NOMO-1 treated with DMSO at 0.1 percent for 48 hours (cell line): ENCODE data around the gene CCDC124.
A peak's percentile ranks its signal among the peaks of the same experiment; 100 is the strongest.

ENCODE experiments used
- DNase-seq: peaks from one replicate; lab custom pipeline; 2025; ENCODE audit not compliant: unreplicated experiment; lab: John Stamatoyannopoulos, UW

CCDC124 gene

DNA sequence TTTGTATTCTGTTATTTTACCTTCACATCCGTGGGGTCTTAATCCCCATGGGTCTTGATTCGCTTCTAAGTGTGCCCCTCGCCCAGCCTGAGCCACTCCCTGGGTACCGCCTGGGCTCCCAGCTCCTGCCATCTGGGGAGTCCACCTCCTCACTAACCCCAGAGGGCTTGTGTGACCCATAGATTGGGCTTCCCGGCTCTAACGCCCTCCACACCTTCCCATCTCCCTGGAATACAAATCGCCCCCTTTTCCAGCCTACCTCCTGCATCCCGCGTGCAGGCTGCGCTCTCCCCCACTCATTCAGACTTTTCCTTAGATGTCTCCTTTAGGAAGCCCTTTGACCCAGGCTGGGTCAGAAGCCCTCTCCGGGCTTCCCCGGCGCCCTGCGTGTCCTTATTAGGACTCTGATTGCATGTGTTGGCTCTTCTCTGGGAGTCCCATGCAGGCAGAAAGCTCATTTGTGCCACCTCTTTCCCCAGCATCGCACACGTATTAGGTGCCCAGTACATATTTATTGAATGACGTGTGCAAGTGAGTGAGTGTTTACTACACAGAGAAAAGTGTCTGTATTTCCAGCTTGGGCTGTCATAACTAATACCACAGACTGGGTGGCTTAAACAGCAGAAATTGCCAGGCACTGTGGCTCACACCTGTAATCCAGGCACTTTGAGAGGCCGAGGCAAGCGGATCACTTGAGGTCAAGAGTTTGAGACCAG, 757 bp downstream of the CCDC124 start:
- no peak for DNase-seq

DNA sequence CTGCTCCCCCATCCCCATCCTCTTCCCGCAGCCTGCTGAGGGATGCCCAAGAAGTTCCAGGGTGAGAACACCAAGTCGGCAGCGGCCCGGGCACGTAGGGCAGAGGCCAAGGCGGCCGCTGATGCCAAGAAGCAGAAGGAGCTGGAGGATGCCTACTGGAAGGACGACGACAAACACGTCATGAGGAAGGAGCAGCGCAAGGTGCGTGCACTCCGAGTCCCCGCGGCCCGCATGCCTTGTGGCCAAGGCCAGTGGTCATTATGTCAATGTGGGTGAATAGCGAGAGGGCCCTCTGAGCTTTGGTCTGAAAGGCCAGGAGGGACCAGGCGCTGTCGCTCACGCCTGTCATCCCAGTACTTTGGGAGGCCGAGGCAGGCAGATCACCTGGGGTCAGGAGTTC, 3.6 kb downstream of the CCDC124 start:
- no peak for DNase-seq

DNA sequence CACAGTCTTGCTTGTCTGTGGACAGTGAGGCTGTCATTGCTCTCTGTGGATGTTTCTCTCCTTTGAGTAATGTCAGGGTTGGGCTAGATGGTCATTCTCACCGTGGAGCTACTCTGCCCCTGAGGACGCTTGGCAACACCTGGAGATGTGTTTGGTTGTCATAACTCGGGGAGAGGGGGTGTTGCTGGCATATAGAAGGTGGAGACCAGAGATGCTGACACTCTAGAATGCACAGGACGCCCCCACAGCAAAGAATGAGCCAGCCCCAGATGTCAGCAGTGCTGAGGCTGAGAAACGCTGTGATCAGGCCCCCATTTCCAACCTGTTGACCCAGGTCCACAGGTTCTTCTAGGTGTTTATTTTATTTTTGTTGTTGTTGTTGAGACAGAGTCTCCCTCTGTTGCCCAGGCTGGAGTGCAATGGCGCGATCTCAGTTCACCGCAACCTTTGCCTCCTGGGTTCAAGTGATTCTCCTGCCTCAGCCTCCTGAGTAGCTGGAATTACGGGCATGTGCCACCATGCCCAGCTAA, 4.6 kb downstream of the CCDC124 start:
- no peak for DNase-seq

DNA sequence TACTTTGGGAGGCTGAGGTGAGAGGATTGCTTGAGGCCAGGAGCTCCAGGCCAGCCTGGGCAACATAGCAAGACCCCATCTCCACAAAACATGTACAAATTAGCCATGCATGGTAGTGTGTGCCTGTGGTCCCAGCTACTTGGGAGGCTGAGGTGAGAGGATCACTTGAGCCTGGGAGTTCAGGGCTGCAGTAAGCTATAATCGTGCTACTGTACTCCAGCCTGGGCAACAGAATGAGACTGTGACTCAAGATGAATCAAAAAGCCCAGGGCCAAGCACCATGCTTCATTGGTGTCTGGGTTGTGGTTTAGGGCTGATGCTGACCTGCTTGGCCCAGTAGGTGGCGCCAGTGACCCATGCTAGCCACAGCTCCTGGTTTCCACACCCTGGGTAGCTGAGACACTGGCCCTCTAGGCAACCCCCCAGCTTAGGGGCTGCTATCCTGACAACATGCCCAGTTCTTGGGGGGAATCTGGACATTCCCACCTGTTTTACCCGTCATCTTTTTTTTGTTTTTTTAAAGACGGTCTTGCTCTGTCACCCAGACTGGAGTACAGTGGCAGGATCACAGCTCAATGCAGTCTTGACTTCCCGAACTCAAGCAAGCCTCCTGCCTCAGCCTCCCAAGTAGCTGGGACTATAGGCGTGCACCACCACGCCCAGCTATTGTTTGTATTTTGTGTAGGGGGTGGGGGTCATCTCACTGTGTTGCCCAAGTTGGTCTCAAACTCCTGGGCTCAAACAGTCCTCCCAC, 5.5 kb downstream of the CCDC124 start:
- DNase-seq = peak; percentile 63

DNA sequence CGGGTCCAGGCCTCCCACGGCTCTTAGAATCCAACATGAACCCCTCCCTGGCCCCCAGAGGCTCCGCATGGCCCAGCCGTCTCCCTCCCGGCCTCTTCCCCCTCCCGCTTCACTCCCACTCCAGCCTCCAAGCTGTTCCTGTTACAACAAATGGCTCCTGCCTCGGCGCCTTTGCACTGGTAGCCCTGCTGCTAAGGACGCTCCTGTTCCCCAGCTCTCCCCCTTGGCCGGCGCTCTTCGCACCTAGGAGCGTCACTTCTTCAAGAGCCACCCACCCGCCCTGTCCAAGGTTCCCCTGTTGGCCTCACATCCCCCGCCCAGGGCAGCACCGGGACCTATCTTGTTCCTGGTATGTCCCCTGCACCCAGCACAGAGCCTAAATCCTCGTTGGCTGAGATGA, 9.4 kb downstream of the CCDC124 start:
- no peak for DNase-seq

DNA sequence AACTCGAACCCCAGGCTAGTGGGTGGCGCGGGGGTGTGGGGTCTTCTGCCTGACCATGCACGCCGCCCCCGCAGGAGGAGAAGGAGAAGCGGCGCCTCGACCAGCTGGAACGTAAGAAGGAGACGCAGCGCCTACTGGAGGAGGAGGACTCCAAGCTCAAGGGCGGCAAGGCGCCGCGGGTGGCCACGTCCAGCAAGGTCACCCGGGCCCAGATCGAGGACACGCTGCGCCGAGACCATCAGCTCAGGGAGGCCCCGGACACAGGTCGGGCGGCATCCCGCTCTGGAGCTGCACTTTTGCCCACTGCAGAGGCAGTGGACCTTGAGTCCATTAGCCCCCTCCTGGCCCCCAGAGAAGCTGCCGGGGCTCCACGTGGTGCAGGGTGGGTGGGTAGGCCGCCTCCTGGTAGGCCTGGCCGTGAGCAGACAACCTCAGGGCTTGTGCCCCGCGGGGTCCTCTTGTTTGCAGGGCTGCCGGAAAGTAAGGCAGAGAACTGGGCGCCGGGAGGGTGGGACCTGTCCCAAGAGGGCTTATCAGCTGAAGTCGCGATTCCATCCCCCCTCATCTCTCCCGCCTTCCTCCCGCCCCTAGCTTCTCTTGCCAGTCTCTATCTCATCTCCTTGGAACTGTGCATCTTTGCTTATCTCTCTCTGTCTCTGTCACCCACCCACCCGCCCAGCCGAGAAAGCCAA, 9.9 kb downstream of the CCDC124 start:
- no peak for DNase-seq

DNA sequence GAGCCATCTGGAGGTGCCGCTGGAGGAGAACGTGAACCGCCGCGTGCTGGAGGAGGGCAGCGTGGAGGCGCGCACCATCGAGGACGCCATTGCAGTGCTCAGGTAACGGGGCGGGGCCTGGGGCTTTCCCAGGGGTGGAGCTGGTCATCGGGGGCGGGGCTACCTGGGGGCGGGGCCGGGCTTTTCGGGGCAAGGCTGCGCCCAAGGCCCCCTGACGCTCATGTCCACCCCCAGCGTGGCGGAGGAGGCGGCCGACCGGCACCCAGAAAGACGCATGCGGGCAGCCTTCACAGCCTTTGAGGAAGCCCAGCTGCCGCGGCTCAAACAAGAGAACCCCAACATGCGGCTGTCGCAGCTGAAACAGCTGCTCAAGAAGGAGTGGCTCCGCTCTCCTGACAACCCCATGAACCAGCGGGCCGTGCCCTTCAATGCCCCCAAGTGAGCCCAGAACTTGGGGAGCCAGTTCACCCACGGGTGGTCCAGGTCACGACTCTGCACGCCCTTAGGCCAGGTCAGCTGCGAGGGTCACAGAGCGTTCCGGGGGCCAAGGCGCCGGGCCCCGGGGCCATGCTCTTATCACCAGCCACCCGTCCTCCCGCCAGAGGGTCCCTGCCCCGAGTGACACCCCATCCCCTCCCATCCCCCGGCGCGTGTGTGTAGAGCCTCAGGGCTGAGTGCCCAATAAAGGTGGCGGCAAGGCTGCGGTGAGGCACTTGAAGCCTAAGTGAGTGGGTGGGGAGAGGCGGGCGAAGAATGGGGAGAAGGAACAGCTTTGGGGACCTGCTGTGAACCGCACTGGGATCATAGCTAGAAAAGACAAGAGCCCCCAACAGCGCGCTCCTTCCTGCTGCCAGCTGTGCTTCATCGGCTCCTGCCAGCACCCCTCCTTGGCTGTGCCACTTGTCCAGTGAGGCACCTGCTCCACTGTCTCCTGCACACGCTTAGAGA, 10.7 kb downstream of the CCDC124 start:
- DNase-seq = no peak

DNA sequence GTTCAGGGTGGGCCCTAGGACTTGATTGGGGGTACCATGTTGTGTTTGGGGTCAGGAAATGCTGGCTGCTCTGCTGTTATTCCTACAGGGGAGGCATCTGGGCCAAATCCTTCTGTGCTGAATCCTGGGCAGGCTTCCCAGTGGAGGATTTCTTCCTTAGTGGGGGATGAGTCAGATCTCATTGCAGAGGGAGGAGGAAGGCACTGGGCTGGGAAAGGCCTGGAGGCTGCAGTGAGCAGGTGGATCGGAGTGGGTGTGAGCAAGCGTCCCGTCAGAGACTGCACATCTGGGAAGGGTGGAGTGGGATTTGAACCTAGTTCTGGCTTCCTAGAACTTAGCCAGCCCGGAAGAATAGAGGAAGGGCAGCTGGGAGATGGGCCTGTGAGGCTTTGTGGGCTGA, 11.5 kb downstream of the CCDC124 start:
- DNase-seq = no peak

DNA sequence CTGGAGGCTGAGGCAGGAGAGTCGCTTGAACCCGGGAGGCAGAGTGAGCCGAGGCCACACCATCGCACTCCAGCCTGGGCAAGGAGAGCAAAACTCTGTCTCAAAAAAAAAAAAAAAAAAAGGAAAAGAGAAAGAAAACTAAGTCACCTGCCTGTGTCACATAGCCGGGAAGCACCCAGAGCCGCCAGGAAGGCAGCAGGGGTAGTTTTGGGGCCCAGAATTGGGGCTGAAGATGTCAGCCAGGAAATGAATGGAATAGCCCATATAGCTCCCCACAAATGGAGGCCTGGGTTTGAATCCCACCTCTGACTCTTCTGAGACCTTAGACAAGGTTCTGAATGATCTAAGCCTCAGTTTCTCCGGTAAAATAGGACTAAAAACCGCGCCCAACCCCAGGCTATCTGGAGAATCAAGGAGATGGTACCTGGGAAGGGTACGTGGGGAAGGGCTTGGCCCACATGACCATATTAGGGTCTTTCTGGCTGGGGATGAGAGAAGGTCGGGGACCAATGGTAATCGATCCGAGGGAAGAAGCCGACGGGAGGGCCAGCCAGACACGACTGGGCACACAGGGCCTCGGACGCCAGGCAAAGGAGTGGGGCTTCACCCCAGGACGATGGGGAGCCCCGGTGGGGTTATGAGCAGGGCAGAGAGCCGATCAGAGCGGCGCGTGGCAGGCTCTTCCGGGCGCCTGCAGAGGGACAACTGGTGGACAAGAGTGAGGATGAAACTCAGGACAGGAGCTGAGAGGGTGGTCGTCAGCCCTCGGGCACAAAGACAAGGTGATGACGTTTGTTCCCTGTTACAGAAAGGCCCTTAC, 14.4 kb downstream of the CCDC124 start:
- peak; percentile 76 for DNase-seq

DNA sequence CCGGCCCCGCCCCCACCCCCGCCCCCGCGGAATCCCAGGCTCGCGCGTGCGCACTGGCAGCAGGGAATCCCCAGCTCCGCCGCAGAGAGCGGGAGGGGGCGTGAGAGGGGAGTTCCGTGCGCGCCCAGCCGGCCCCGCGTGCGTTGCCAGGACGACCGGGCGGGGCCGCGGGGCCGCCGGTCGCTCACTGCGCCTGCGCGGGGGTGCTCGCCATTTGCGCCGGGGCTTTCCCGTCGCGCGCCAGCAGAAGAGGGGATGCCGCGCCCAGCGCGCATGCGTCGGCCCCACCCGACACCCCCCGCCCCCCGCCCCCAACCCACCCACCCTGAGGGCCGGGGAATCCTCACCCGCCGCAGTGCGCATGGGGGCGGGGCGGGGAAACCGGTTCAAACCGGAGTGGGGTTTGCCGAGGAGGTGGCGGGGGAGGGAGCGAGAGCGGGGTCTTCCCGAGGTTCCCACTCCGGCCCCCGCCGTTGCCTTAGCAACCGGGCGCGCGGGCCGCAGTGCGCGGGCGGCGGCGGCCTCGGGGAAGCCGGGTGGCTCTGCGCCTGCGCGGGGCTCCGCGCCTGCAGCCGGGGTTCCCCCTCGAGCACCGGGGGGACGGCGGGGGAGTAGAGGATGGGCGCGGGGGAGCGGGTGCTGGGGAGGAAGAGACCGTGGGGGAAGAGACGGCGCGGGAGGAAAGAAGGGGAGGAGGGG, 15.1 kb downstream of the CCDC124 start:
- DNase-seq = peak; percentile 91

DNA sequence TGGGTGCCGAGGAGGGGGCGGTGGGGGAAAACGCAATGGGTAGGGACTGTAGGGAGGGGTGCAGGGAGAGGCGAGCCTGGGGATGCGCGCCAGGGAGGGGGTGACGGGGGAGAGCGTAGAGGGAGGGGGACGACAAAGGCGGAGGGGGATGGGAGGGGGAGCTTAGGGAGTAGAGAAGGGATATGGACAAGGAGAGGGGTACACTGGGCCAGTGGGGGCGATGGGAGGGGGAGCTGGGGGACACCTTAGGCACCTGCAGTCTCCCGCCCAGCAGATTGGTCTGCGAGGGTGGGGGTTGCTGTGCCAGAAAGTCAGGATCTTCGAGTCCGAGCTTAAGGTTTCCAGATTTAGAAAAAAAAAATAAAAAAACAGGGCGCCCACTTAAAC, 15.7 kb downstream of the CCDC124 start:
- no peak for DNase-seq

DNA sequence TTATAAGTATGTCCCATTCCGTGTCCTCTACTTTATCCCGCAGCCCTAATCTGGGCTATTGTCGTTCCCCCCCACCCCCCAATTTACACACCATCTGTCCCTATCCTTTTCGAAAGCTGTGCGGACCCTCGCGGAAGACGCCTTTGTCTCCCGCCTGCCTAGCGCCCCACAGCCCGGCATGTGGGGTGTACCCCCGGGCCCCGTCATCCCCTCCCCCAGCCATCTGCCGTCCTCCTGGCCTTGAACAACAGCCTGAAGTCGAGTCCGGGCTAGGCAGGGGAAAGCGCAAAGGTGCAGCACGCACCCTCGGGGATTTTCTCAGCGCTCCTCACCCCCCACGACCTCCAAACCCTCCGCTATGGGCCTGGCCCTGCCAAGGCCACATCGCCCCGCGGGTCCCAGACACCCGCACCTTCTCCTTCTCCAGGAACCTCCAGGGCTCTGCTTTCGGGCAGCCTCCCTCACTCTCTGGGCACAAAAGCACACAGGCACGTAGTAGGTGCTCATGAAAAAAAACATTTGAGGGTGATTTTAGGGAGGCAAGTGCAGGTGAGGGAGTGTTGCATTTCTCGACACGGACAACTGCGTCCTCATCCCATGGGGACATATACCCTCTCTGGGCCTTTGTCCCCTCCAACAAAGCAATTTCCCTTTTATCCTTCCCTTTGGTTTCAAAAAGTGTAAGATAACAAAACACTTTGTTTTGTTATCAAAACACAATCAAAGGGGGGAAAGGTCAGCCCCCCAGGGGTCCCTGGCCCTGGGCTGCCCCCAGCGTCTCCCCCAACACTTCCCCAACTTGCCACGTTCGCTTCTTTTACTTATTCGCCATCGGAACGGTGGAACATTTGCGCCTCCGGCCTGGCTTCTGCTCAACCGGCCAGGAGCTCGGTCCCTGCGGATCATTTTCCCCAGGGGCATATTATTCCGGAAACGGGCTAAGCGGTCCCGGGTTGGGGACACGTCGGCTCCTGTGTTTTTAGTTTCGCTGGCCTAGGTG, 16.4 kb downstream of the CCDC124 start:
- DNase-seq = no peak

DNA sequence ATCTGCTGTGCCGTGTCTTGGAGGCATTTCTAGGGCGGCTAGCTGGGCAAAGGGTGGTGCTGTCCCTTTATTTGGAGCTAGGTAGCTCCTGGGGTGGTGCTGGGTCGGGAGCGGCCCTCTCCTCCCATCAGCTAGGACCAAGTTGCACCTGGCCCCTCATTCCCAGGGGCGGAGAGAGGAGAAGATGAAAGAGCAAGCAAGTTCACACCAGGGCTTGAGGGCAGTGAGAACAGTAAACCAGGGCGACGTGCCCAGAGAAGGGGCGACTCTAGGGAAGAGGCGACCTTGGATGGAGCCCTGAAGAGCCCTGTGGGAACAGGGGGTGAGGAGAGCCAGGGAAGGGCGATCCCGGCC, 17.1 kb downstream of the CCDC124 start:
- no peak for DNase-seq

DNA sequence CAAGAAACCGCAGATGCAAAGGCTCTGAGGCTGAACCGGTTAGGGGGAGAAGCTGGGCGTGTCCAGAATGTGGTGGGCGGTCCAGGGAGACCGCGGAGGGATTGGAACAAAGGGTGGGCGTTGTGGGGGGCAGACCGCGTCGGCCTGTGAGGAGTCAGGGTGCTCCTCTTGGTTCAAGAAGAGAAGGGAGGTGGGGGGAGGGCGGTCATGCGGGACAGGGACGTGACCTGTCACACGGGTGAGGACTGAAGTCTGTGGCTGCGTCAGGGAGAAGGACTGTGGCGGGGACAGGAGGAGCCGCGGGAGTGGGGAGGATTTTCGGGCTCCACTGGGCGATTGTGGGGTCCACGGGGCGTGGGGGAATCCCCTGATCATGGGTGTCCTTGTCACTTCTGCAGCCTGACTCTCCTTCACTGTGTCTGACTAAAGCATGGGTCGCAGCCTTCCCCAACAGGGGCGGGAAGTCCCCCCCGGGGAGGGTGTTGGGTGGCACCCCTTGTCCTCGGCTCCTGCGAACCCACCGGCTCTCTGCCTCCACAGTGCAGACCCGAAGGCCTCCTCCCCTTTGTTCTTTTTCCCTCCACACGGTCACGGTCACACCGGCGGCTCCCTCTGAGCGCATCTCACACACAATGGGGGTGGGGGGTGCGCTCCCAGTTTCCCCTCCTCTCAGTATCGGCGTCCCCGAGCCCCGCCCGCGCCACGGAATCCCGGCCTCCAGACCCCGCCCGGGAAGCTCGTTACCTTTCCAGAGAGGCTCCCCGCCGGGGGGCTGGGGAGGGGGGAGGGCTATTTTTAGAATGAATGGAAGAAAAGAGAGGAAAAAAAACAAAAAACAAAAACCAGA, 17.7 kb downstream of the CCDC124 start:
- DNase-seq = no peak

DNA sequence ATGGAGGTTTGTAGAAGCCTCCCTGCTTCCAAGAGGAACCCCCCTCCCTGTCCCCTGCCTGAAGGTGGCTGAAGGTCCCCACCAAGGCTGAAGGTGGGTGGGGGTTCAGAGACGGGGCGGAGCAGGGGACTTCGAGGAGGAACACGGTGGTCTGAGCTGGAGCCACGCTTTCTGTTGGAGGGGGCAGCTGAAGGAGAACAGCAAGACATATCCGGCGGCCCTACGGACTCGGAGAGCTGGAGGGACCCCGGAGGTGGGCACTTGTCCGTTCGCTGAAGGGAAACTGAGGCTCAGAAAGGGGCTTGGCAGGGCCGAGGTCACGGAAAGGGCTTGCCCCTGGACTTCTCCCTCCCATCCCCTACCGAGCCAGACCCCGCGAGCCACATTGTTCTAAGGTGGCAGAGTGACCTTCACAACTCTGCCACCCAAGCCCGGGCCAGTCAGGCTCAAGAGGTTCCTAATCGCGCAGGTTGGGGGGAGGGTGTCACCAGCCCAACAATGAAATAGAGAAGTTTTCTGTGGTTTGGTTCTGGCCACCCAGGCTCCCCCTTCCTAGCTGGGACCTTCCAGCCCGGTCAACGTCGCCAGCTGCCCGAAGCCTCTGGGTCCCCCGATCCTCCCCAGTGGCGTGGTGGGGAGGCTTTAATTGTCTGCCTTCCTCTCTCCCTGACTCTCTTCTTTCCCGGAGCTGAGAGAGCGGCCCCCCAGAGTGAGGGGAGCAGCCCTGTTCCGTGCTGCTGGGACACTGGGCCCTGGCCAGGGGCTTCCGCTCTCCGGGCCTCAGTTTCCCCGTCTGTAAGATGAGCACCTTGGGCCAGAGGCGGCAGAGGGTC, 18.6 kb downstream of the CCDC124 start:
- DNase-seq = peak; percentile 7
